Measurements from ENCODE around the gene POLRMT.
"Not testable (repeated sequence)": the region's sequence is repeated elsewhere in the genome, so short reads cannot be mapped to it uniquely, and the experiment has no call there.

The POLRMT gene

DNA sequence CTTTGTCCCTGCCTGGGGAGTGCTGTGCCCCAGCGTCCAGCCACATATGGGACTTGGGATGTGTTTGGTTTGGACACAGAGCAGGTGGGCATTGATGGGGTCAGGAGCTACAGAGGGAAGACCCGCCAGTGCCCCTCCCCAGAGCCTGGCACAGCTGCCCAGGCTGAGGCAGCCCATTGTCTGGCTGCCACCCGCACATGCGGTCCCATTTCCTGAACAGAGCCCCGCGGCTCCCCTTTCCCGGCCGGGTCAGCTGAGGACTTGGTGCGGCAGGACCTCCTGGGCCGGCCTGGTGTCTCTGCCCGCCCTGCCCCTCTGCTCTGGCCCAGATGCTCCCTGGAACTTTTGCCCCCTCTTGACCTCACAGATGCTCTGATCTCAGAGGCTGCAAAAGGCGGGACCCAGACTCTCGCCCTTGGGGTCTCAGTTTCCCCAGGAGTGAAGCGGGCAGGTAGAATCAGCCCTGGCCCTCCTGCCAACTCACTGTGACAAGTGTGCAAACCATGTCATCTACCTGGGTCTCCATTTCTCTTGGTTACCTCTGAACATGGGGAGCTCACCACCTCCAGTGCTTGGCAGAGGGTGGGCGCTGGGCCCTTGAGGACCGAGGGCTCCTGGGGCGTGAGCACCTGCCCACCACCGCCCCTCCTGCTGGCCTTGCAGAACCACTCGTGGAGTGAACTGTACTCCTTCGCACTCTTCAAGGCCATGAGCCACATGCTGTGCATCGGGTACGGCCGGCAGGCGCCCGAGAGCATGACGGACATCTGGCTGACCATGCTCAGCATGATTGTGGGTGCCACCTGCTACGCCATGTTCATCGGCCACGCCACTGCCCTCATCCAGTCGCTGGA lies 25.8 kb downstream of the POLRMT start:
- ChIA-PET CTCF (no interaction called here), POLR2A (no interaction called here)
- DNase-seq (ENCODE audit: extremely low spot score) = no peak
- TF ChIP-seq LEF1 (IDR thresholded peaks at IDR 0.05; ENCODE audit: borderline replicate concordance) (no peak), L3MBTL2 (conservative IDR thresholded peaks at IDR 0.05) (no peak), ELF4 (IDR thresholded peaks at IDR 0.05) (no peak), SUZ12 (IDR thresholded peaks at IDR 0.05) (no peak), TARDBP (IDR thresholded peaks at IDR 0.05) (no peak), CTBP1 (IDR thresholded peaks at IDR 0.05; ENCODE audit: borderline replicate concordance) (no peak), FOXA1 (IDR thresholded peaks at IDR 0.05) (no peak), FOXK2 (IDR thresholded peaks at IDR 0.05) (no peak), BHLHE40 (IDR thresholded peaks at IDR 0.05; ENCODE audit: borderline replicate concordance) (no peak)

DNA sequence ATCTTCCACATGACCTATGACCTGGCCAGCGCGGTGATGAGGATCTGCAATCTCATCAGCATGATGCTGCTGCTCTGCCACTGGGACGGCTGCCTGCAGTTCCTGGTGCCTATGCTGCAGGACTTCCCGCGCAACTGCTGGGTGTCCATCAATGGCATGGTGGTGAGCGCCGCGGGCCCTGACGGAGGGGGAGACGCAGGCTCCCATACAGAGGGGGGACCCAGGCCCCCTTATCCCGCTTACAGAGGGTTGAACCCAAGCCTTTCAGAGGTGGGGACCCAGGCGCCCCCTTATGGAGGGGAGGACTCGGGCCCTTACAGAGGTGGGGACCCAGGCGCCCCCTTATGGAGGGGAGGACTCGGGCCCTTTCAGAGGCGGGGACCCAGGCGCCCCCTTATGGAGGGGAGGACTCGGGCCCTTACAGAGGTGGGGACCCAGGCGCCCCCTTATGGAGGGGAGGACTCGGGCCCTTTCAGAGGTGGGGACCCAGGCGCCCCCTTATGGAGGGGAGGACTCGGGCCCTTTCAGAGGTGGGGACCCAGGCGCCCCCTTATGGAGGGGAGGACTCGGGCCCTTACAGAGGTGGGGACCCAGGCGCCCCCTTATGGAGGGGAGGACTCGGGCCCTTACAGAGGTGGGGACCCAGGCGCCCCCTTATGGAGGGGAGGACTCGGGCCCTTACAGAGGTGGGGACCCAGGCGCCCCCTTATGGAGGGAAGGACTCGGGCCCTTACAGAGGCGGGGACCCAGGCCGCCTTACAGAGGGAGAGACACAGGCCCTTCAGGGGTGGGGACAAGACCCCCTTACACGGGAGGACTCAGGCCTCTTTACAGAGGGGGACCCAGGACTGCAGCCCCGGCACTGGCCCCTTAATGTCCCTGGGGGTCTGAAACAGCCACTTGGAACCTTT lies 28.0 kb downstream of the POLRMT start:
- CTCF ChIA-PET; DNase-seq (ENCODE audit: extremely low spot score); POLR2A ChIA-PET: not testable (repeated sequence)

DNA sequence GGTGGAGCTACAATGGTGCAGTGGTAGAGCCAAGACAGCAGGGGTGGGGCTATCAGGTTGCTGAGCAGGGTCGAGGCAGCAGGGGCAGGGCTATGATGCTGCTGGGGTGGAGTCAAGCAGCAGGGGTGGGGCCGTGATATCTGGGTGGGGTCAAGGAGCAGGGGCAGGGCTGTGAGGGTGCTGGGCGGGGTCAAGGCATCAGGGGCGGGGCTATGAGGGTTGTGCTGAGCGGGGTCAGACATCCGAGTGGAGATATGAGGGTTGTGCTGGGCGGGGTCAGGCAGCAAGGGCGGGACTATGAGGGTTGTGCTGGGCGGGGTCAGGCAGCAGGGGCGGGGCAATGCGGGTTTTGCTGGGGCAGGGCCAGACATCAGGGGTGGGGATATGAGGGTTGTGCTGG lies 29.0 kb downstream of the POLRMT start:
- TF ChIP-seq HDGF (IDR thresholded peaks at IDR 0.05; ENCODE audit: borderline replicate concordance) (no peak), BHLHE40 (IDR thresholded peaks at IDR 0.05; ENCODE audit: borderline replicate concordance) (no peak), SP1 (IDR thresholded peaks at IDR 0.05) (no peak), ARNT (IDR thresholded peaks at IDR 0.05) (no peak), L3MBTL2 (conservative IDR thresholded peaks at IDR 0.05) (no peak), ZNF384 (IDR thresholded peaks at IDR 0.05) (no peak), SUZ12 (IDR thresholded peaks at IDR 0.05) (no peak), CTBP1 (IDR thresholded peaks at IDR 0.05; ENCODE audit: borderline replicate concordance) (no peak), NFRKB (IDR thresholded peaks at IDR 0.05) (no peak), FOXA1 (IDR thresholded peaks at IDR 0.05) (no peak), ELF4 (IDR thresholded peaks at IDR 0.05) (no peak), LEF1 (IDR thresholded peaks at IDR 0.05; ENCODE audit: borderline replicate concordance) (no peak)
- TF ChIP-seq, protein P1, sequence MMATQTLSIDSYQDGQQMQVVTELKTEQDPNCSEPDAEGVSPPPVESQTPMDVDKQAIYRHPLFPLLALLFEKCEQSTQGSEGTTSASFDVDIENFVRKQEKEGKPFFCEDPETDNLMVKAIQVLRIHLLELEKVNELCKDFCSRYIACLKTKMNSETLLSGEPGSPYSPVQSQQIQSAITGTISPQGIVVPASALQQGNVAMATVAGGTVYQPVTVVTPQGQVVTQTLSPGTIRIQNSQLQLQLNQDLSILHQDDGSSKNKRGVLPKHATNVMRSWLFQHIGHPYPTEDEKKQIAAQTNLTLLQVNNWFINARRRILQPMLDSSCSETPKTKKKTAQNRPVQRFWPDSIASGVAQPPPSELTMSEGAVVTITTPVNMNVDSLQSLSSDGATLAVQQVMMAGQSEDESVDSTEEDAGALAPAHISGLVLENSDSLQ (IDR thresholded peaks at IDR 0.05) = no peak
- CTCF ChIA-PET = no interaction called here
- POLR2A ChIA-PET = no interaction called here
- peak; percentile 30 for DNase-seq (ENCODE audit: extremely low spot score)

DNA sequence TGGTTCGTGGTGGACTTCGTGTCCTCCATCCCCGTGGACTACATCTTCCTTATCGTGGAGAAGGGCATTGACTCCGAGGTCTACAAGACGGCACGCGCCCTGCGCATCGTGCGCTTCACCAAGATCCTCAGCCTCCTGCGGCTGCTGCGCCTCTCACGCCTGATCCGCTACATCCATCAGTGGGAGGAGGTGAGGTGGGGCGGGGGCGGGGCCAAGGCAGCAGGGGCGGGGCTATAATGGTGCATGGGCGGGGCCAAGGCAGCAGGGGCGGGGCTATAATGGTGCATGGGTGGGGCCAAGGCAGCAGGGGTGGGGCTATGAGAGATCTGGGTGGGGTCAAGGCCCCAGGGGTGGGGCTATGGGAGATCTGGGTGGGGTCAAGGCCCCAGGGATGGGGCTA lies 29.6 kb downstream of the POLRMT start:
- POLR2A ChIA-PET, CTCF ChIA-PET: not testable (repeated sequence)
- DNase-seq (ENCODE audit: extremely low spot score) = peak; percentile 40

DNA sequence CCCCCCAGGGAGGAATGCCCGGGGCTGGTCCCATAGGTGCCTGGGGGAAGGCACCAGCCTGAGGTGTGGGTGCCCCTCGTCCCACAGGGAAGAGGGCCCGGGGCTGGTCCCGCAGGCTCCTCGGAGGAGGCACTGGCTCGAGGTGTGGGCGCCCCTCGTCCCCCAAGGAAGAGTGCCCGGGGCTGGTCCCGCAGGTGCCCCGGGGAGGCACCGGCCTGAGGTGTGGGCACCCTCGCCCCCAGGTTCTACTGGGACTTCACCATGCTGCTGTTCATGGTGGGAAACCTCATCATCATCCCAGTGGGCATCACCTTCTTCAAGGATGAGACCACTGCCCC lies 30.1 kb downstream of the POLRMT start:
- CTCF ChIA-PET; DNase-seq (ENCODE audit: extremely low spot score); POLR2A ChIA-PET: not testable (repeated sequence)

DNA sequence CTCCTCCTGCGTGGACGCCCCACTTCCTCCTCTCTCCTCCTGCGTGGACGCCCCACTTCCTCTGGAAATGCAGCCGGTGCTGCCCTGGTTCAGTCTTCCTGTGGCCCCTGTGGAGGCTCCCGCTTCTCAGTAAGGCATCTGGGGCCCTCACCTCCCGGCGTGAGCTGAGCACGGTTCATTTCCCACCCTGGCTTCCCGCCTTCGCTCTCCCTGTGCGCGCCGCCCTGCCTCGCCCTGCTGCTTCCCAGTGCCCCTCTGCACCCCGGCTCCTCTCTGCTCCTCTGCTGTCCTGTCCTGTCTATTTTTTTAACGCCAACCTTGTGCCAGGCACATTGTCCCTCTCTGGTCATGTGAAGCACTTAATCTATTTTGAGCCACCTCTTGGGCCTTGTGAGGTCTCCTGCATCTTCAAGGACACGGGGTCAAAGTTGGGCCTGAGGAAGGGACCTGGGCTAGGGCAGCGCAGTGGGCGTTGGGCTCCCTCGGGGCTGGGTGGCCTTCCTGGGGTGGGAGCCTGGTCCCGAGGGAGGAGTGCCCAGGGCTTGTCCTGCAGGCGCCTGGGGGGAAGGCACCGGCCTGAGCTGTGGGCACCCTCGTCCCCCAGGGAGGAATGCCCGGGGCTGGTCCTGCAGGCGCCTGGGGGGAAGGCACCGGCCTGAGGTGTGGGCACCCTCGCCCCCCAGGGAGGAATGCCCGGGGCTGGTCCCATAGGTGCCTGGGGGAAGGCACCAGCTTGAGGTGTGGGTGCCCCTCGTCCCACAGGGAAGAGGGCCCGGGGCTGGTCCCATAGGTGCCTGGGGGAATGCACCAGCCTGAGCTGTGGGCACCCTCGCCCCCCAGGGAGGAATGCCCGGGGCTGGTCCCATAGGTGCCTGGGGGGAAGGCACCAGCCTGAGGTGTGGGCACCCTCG lies 30.7 kb downstream of the POLRMT start:
- DNase-seq (ENCODE audit: extremely low spot score) = no peak
- TF ChIP-seq BHLHE40 (IDR thresholded peaks at IDR 0.05; ENCODE audit: borderline replicate concordance) (no peak), NFRKB (IDR thresholded peaks at IDR 0.05) (no peak), ARNT (IDR thresholded peaks at IDR 0.05) (no peak), L3MBTL2 (conservative IDR thresholded peaks at IDR 0.05) (no peak), FOXM1 (IDR thresholded peaks at IDR 0.05; ENCODE audit: borderline replicate concordance) (no peak), FOXA1 (IDR thresholded peaks at IDR 0.05) (no peak), FOXK2 (IDR thresholded peaks at IDR 0.05) (no peak), LEF1 (IDR thresholded peaks at IDR 0.05; ENCODE audit: borderline replicate concordance) (no peak), ELF4 (IDR thresholded peaks at IDR 0.05) (no peak)
- POLR2A ChIA-PET = no interaction called here
- CTCF ChIA-PET = no interaction called here

DNA sequence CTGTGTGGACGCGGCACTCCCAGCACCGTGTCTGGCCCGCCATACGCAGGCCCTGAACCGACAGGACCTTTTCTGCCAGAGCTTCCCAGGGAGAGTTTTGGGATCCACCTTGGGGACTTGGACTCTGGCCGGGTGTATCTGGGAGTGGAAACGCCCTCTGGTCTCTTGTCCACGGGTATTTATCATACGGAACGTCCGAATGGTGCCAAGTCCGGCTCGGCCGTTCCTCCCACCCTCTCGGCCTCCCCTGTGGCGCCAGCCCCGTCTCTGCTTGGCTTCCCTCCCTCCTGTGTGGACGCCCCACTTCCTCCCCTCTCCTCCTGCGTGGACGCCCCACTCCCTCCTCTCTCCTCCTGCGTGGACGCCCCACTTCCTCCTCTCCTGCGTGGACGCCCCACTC lies 31.5 kb downstream of the POLRMT start:
- DNase-seq (ENCODE audit: extremely low spot score) = no peak
- TF ChIP-seq LEF1 (IDR thresholded peaks at IDR 0.05; ENCODE audit: borderline replicate concordance) = no peak
- no peak for TF ChIP-seq TARDBP (IDR thresholded peaks at IDR 0.05)
- TF ChIP-seq L3MBTL2 (conservative IDR thresholded peaks at IDR 0.05) = no peak
- no peak for TF ChIP-seq ARNT (IDR thresholded peaks at IDR 0.05)
- TF ChIP-seq SUZ12 (IDR thresholded peaks at IDR 0.05) = no peak
- no peak for TF ChIP-seq FOXA1 (IDR thresholded peaks at IDR 0.05)
- TF ChIP-seq FOXM1 (IDR thresholded peaks at IDR 0.05; ENCODE audit: borderline replicate concordance) = no peak
- TF ChIP-seq HDGF (IDR thresholded peaks at IDR 0.05; ENCODE audit: borderline replicate concordance) = no peak
- no peak for TF ChIP-seq ELF4 (IDR thresholded peaks at IDR 0.05)
- no peak for TF ChIP-seq NFRKB (IDR thresholded peaks at IDR 0.05)
- TF ChIP-seq BHLHE40 (IDR thresholded peaks at IDR 0.05; ENCODE audit: borderline replicate concordance) = no peak
- TF ChIP-seq, protein P1 (IDR thresholded peaks at IDR 0.05) = no peak
- no peak for TF ChIP-seq ZNF384 (IDR thresholded peaks at IDR 0.05)
- TF ChIP-seq SP1 (IDR thresholded peaks at IDR 0.05) = no peak
- TF ChIP-seq FOXK2 (IDR thresholded peaks at IDR 0.05) = no peak
- TF ChIP-seq CTBP1 (IDR thresholded peaks at IDR 0.05; ENCODE audit: borderline replicate concordance) = no peak
- ChIA-PET POLR2A (no interaction called here), CTCF (no interaction called here)

Measured in HEK293T (cell line).